ENCODE results near the gene CNTN5.

Gene CNTN5

GRCh38 chr11:99920956-99921355 is 900.2 kb downstream of the CNTN5 start:
- H3K4me3 ChIP-seq (ENCODE audit: low read length): no peak overlapping the region
- TF ChIP-seq, protein P1, sequence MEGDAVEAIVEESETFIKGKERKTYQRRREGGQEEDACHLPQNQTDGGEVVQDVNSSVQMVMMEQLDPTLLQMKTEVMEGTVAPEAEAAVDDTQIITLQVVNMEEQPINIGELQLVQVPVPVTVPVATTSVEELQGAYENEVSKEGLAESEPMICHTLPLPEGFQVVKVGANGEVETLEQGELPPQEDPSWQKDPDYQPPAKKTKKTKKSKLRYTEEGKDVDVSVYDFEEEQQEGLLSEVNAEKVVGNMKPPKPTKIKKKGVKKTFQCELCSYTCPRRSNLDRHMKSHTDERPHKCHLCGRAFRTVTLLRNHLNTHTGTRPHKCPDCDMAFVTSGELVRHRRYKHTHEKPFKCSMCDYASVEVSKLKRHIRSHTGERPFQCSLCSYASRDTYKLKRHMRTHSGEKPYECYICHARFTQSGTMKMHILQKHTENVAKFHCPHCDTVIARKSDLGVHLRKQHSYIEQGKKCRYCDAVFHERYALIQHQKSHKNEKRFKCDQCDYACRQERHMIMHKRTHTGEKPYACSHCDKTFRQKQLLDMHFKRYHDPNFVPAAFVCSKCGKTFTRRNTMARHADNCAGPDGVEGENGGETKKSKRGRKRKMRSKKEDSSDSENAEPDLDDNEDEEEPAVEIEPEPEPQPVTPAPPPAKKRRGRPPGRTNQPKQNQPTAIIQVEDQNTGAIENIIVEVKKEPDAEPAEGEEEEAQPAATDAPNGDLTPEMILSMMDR (conservative IDR thresholded peaks at IDR 0.05; ENCODE audit: low read length): no peak
- no peak for DNase-seq (ENCODE audit: low read depth)

DNA sequence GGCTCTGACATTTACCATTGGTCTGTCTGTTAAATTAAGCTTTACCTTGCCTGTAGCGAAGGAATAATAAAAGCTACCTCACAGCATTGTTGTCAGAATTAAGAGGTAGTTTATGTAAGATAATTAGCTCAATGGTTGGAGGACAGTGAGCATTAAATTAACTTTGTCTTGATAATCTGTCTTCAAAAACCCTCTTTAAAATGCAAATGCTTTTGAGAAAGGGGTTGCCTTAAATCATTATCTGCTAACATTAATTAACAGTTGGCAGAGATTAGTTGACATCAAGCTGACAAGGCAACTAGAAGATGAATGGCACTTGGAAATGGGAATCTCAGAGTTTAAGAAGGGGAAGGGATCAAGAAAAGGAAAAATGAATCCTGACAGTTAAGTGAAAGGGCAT is 905.2 kb downstream of the CNTN5 start:
- TF ChIP-seq, protein P1 (conservative IDR thresholded peaks at IDR 0.05; ENCODE audit: low read length): no peak
- H3K4me3 ChIP-seq (ENCODE audit: low read length): no peak overlapping the region
- no peak for DNase-seq (ENCODE audit: low read depth)

- no peak for DNase-seq (ENCODE audit: low read depth)
- TF ChIP-seq, protein P1 (conservative IDR thresholded peaks at IDR 0.05; ENCODE audit: low read length): no peak
- H3K4me3 ChIP-seq (ENCODE audit: low read length): no peak overlapping the region
Measured at GRCh38 chr11:99932684-99933083, 911.9 kb downstream of the CNTN5 start.

- DNase-seq (ENCODE audit: low read depth): no peak
- H3K4me3 ChIP-seq (ENCODE audit: low read length): no peak overlapping the region
- TF ChIP-seq, protein P1 (conservative IDR thresholded peaks at IDR 0.05; ENCODE audit: low read length): no peak
Measured at GRCh38 chr11:99934008-99934407, 913.3 kb downstream of the CNTN5 start.

DNA sequence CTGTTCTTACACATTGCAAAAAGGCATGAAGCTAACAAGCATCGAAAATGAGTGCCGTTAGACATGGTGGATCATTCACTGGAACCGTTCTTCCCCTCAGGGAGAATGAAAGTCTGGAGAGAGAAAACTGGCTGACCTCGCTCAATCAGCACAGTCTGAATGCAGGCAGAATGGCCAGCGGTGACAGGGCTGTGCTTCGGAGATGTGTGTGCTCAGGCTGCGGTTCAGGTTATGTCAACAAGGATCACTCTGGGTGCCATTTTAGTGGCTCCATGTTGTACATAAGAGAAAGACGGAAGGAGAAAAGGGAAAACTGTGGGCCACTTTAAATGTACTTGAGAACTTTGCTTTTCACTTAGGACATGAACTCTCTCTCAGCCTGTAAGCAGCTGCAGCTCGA is 916.6 kb downstream of the CNTN5 start:
- no peak for DNase-seq (ENCODE audit: low read depth)
- TF ChIP-seq, protein P1 (conservative IDR thresholded peaks at IDR 0.05; ENCODE audit: low read length): no peak
- no peak overlapping the region for H3K4me3 ChIP-seq (ENCODE audit: low read length)

GRCh38 chr11:99952816-99953215 is 932.1 kb downstream of the CNTN5 start:
- DNase-seq (ENCODE audit: low read depth): no peak
- TF ChIP-seq, protein P1 (conservative IDR thresholded peaks at IDR 0.05; ENCODE audit: low read length): no peak
- H3K4me3 ChIP-seq (ENCODE audit: low read length): no peak overlapping the region

DNA sequence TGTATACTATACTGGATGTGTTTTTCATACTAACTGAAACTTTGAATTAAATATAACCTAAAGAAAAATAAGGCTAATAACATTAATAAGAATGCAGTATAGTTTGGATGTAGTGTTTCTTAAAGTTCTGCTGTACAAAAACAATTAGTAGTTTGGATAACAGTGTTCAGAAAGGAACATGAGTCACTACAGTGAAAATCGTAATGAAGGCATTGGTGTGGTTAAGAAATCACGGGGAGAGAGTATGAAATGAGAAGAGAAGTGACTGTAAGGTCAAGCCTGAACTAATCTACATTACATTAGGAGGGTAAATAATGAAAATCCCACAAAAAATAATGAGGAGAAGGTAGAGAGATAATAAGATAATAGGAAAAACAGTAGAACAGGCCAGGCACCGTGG is 939.8 kb downstream of the CNTN5 start:
- TF ChIP-seq, protein P1 (conservative IDR thresholded peaks at IDR 0.05; ENCODE audit: low read length): no peak
- no peak overlapping the region for H3K4me3 ChIP-seq (ENCODE audit: low read length)
- DNase-seq (ENCODE audit: low read depth): no peak

Measured in AG10803 (cell line).